Neural progenitor cell (in vitro differentiated cells): ENCODE measurements around the gene RNASE13.

ENCODE experiments used
- EZH2 ChIP-seq: fragments of 200-600 bp; sonication (generic); IDR thresholded peaks from 2 replicates; pipeline ENCODE4 v1.6.1; 2017; ENCODE audit warnings: antibody characterized with exemption, mild to moderate bottlenecking, moderate library complexity
- EZH2phosphoT487 ChIP-seq: fragments of 200-600 bp; sonication (generic); IDR thresholded peaks from 2 replicates; pipeline ENCODE4 v1.6.1; 2017; ENCODE audit warnings: antibody characterized with exemption
- TF ChIP-seq, protein P1 (sequence below): fragments of 200-600 bp; sonication (generic); IDR thresholded peaks from 2 replicates; pipeline ENCODE4 v1.5.1; 2017; ENCODE audit warnings: antibody characterized with exemption, mild to moderate bottlenecking

DNA sequence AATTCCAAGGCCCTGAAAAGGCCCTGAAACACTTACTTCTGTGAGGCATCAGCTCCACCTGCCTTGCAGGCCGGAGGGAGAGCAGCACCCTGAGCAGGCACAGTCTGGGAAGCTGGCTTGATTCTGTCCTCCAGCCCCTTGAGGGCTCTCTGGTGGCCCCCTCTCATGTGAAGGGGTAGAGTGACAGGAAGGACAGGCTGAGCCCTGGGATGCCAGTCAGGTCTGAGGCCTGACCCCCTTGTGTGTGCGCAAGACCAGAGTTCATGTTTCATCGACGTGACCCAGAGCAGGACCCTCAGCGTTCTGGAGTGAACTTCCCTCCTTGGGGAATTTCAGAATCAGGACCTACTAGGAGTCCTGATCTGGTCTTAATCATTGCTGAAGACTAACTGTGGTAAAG, 24.3 kb upstream of the RNASE13 start:
- TF ChIP-seq, protein P1, sequence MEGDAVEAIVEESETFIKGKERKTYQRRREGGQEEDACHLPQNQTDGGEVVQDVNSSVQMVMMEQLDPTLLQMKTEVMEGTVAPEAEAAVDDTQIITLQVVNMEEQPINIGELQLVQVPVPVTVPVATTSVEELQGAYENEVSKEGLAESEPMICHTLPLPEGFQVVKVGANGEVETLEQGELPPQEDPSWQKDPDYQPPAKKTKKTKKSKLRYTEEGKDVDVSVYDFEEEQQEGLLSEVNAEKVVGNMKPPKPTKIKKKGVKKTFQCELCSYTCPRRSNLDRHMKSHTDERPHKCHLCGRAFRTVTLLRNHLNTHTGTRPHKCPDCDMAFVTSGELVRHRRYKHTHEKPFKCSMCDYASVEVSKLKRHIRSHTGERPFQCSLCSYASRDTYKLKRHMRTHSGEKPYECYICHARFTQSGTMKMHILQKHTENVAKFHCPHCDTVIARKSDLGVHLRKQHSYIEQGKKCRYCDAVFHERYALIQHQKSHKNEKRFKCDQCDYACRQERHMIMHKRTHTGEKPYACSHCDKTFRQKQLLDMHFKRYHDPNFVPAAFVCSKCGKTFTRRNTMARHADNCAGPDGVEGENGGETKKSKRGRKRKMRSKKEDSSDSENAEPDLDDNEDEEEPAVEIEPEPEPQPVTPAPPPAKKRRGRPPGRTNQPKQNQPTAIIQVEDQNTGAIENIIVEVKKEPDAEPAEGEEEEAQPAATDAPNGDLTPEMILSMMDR: no peak
- TF ChIP-seq EZH2 (no peak), EZH2phosphoT487 (no peak)
